Breast epithelium (tissue), 4 donors: Measurements from ENCODE around the gene TMEM164. TPM values are rescaled to one million over a fixed set of nuclear protein-coding genes. Genes with fewer than 3 reads are reported as not detected.

ENCODE experiments used
- DNase-seq, 2 donors: peaks; one replicate each; pipeline ENCODE4 v3.0.0-alpha.2; 2019; ENCODE audit warnings: low spot score in 2 of 2
- H3K27ac ChIP-seq, 2 donors: fragments of 200-600 bp; sonication (generic) in 1 of 2; one replicate each; pipeline ENCODE4 v1.5.1; 2016 to 2019; ENCODE audit warnings: mild to moderate bottlenecking in 1 of 2
- H3K27me3 ChIP-seq, 2 donors: fragments of 200-600 bp; sonication (generic) in 1 of 2; one replicate each; pipeline versions ENCODE4 v1.5.1 to v1.6.0; 2017 to 2019; ENCODE audit warnings: control low read depth in 1 of 2, mild to moderate bottlenecking in 1 of 2
- H3K36me3 ChIP-seq: fragments of 200-600 bp; one replicate; pipeline ENCODE4 v1.5.1; 2019
- H3K4me1 ChIP-seq, 2 donors: fragments of 200-600 bp; sonication (generic); one replicate each; pipeline ENCODE4 v1.5.1; 2016 to 2019; ENCODE audit warnings: control low read depth in 1 of 2
- H3K4me3 ChIP-seq, 3 donors: fragments of 200-600 bp; sonication (generic); 1 replicate in 2 of 3; 2 replicates in 1 of 3; pipeline ENCODE4 v1.5.1; 2016 to 2019; ENCODE audit warnings: mild to moderate bottlenecking in 3 of 3, moderate library complexity in 2 of 3
- H3K9me3 ChIP-seq, 2 donors: fragments of 200-600 bp; sonication (generic) in 1 of 2; one replicate each; pipeline ENCODE4 v1.5.1; 2016 to 2019; ENCODE audit warnings: control low read depth in 1 of 2
- CTCF ChIP-seq, 3 donors: fragments of 450-650 bp; IDR thresholded peaks; one replicate each; pipeline ENCODE4 v1.5.1; 2016 to 2017; ENCODE audit warnings: antibody characterized with exemption in 3 of 3, mild to moderate bottlenecking in 3 of 3, moderate library complexity in 3 of 3
- POLR2A ChIP-seq: fragments of 450-650 bp; IDR thresholded peaks from one replicate; pipeline ENCODE4 v1.6.1; 2016; ENCODE audit warnings: antibody characterized with exemption, mild to moderate bottlenecking, moderate library complexity
- POLR2AphosphoS5 ChIP-seq, 3 donors: sonication (generic); formaldehyde crosslinking; IDR thresholded peaks; one replicate each; pipeline ENCODE4 v1.6.1; 2017; ENCODE audit warnings: antibody characterized with exemption in 3 of 3
- intact Hi-C: fragments of 100-400 bp; cut with DNase I; formaldehyde crosslinking; loops from one replicate; pipeline ENCODE4 v1.15.1; 2023; ENCODE audit warnings: low total_unique reads
- total RNA-seq, 3 donors: library from RNA; depleted of rRNA; stranded (reverse); fragments of >200 nt; gene quantifications; one replicate each; pipeline ENCODE4 v1.1.0, GENCODE V29; 2016

The TMEM164 gene
- total RNA-seq, 3 donors from 2014 or later, result 35.7 to 58.7 (median 56.5) TPM

DNA sequence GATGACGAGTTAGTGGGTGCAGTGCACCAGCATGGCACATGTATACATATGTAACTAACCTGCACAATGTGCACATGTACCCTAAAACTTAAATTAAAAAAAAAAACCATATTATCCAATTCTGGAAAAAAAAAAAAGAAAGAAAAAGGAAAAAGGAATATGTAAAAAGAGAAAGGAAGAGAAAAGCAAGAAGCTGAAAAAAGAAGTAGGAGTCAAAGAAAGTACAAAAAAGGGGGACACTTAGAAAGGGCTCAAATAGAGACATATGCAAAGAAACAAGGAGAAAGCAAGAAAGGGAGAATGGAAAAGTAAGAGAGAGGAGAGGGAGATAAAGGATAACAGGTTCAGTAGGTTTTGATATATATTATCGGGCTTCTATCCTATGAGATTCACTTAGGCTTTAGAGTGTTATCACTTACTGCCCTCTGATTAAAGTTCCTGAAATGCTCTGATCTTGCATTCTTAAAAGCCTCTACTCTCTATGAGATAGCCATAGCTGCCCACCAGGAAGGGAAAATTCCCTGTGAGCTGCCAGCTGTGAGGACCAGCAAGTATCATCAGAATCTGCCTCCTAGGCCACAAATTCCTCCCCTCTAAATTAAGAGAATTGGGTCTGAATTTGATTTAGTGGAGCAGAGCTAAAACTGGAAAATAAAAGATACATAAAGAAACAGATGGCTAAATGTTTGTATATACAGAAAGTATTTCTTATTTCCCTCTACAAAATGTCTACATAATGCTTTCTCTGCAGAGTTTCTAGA, 219.8 kb downstream of the TMEM164 start:
- intact Hi-C loops, result no loop called here
- no peak overlapping the region for H3K27ac ChIP-seq
- DNase-seq, result no peak
- no peak for TF ChIP-seq POLR2AphosphoS5 (IDR thresholded peaks at IDR 0.05)
- TF ChIP-seq POLR2A, result no peak
- no peak for TF ChIP-seq CTCF (IDR thresholded peaks at IDR 0.05)
- H3K27me3 ChIP-seq, result peaks cover 0 to 41% of the 10 kb centered on the region in 2 donors
- no peak overlapping the region for H3K4me3 ChIP-seq
- no peaks in the 10 kb centered on the region for H3K4me1 ChIP-seq
- no peaks in the 10 kb centered on the region for H3K36me3 ChIP-seq
- H3K9me3 ChIP-seq, result no peaks in the 10 kb centered on the region

GRCh38 chrX:110224926-110225617, 222.2 kb downstream of the TMEM164 start:
- intact Hi-C loops, result no loop called here
- H3K9me3 ChIP-seq, result no peaks in the 10 kb centered on the region
- no peak for TF ChIP-seq POLR2A
- no peak for TF ChIP-seq CTCF (IDR thresholded peaks at IDR 0.05)
- no peak for TF ChIP-seq POLR2AphosphoS5 (IDR thresholded peaks at IDR 0.05)
- no peaks in the 10 kb centered on the region for H3K36me3 ChIP-seq
- H3K4me1 ChIP-seq, result no peaks in the 10 kb centered on the region
- H3K4me3 ChIP-seq, result no peak overlapping the region
- no peak for DNase-seq
- no peak overlapping the region for H3K27ac ChIP-seq
- H3K27me3 ChIP-seq, result peaks cover 0 to 48% of the 10 kb centered on the region in 2 donors

DNA sequence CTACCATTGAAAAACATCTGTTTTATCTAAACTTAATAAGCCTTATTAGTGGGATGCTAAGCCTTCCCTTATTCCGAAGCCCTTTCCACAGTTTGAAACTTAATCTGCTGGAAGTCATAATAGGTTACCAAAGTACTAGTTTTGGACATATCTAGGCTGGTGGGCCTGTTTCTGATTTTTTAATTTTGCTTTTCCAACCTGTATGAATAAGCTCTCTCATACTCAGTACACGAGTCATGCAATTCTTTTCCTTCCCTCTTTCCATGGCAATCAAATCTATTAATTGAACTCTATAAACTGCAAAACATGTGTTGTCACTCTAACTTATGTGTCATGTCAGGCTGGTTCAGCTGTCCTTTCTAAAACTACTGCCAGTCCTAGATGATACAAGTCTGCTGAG, 224.0 kb downstream of the TMEM164 start:
- H3K27ac ChIP-seq, result no peak overlapping the region
- TF ChIP-seq CTCF (IDR thresholded peaks at IDR 0.05) (no peak), POLR2A (no peak), POLR2AphosphoS5 (IDR thresholded peaks at IDR 0.05) (no peak)
- no peaks in the 10 kb centered on the region for H3K36me3 ChIP-seq
- H3K9me3 ChIP-seq, result peaks cover 0 to 14% of the 10 kb centered on the region in 2 donors
- intact Hi-C loops, result no loop called here
- no peak for DNase-seq
- H3K4me1 ChIP-seq, result no peaks in the 10 kb centered on the region
- H3K27me3 ChIP-seq, result peaks cover 0 to 43% of the 10 kb centered on the region in 2 donors
- H3K4me3 ChIP-seq, result no peak overlapping the region
